GM12878 (cell line): ENCODE measurements around the gene STAMBPL1. TPM values are rescaled to one million over a fixed set of nuclear protein-coding genes. Genes with fewer than 3 reads are reported as not detected.
A peak's percentile ranks its signal among the peaks of the same experiment; 100 is the strongest.

ENCODE experiments used
- ATAC-seq: fragments of 200-7000 bp; cut with Tn5 transposase; 3 replicates; pipeline ENCODE4 v1.9.1; 2020; ENCODE audit warnings: mild to moderate bottlenecking, moderate library complexity
- BruUV-seq: library from RNA; stranded (reverse); fragments of 400-500 nt; replicated peaks from 2 replicates; lab custom pipeline; 2021; lab: Mats Ljungman, UMichigan
- CTCF ChIA-PET: fragments of 300-600 bp; sonication (Branson Sonifier 250); formaldehyde crosslinking; extraction: SDS; loops from one replicate; lab custom pipeline; 2021; ENCODE audit warnings: inconsistent platforms; lab: Yijun Ruan, JAX
- POLR2A ChIA-PET: fragments of 350-600 bp; formaldehyde crosslinking; extraction: SDS; loops from one replicate; lab custom pipeline; 2021; ENCODE audit warnings: inconsistent platforms; lab: Charles Lee
- RAD21 ChIA-PET: fragments of 300-600 bp; sonication (Branson Sonifier 250); formaldehyde crosslinking; loops from one replicate; lab custom pipeline; 2023; ENCODE audit warnings: antibody characterized with exemption; ENCODE audit not compliant: unreplicated experiment; lab: Charles Lee
- SMC1A ChIA-PET: fragments of 300-600 bp; sonication (Branson Sonifier 250); formaldehyde crosslinking; loops from one replicate; lab custom pipeline; 2023; ENCODE audit not compliant: unreplicated experiment, uncharacterized antibody; lab: Charles Lee
- DNase-seq: peaks from one replicate; pipeline ENCODE4 v3.0.0-alpha.2; 2011; ENCODE audit warnings: low read depth, low spot score
- FAIRE-seq: peaks from 3 replicates; lab custom pipeline; 2011; peaks lifted over from hg19 to GRCh38; lab: Jason Lieb, UNC
- H2AFZ ChIP-seq: 2 replicates; pipeline ENCODE4 v1.6.0; 2011; ENCODE audit warnings: low read depth, low read length, control low read depth; ENCODE audit not compliant: control insufficient read depth
- H3K27ac ChIP-seq: 2 replicates; pipeline ENCODE4 v1.5.1; 2011; ENCODE audit warnings: control low read depth; ENCODE audit not compliant: control insufficient read depth, insufficient read depth
- H3K27me3 ChIP-seq, 2 experiments: replicated peaks in 1 of 2; 2 replicates each; pipeline versions ENCODE4 v1.6.0 to v1.6.1; 2011; ENCODE audit warnings: low read length in 1 of 2; ENCODE audit not compliant: control insufficient read depth in 2 of 2, insufficient read depth in 2 of 2
- H3K36me3 ChIP-seq, 2 experiments: 2 replicates each; pipeline ENCODE4 v1.5.1; 2011; ENCODE audit warnings: low read length in 1 of 2; ENCODE audit not compliant: control insufficient read depth in 2 of 2, insufficient read depth in 2 of 2
- H3K4me1 ChIP-seq: 2 replicates; pipeline ENCODE4 v1.6.1; 2011; ENCODE audit warnings: mild to moderate bottlenecking, low read length, moderate library complexity, mixed read lengths; ENCODE audit not compliant: control insufficient read depth, insufficient read depth
- H3K4me2 ChIP-seq: 2 replicates; pipeline ENCODE4 v1.6.0; 2011; ENCODE audit warnings: control low read depth; ENCODE audit not compliant: control insufficient read depth, insufficient read depth
- H3K4me3 ChIP-seq: fragments of 200-600 bp; sonication (generic); 2 replicates; pipeline ENCODE4 v1.5.1; 2016
- H3K79me2 ChIP-seq: 2 replicates; pipeline ENCODE4 v1.6.0; 2011; ENCODE audit warnings: low read length; ENCODE audit not compliant: control insufficient read depth, insufficient read depth
- H3K9ac ChIP-seq: 2 replicates; pipeline ENCODE4 v1.8.0; 2011; ENCODE audit warnings: low read length, control low read depth, mixed read lengths; ENCODE audit not compliant: control insufficient read depth, insufficient read depth
- H3K9me3 ChIP-seq: replicated peaks from 3 replicates; pipeline ENCODE4 v1.5.1; 2011; ENCODE audit warnings: mild to moderate bottlenecking, low read length; ENCODE audit not compliant: control insufficient read depth, insufficient read depth
- H4K20me1 ChIP-seq: 2 replicates; pipeline ENCODE4 v1.6.0; 2011; ENCODE audit not compliant: control insufficient read depth, insufficient read depth
- ASH2L ChIP-seq: fragments of 300-600, 200-600 bp; sonication (generic); IDR thresholded peaks from 2 replicates; pipeline ENCODE4 v1.6.1; 2017; ENCODE audit warnings: low read depth, mild to moderate bottlenecking, borderline replicate concordance
- ATF3 ChIP-seq: IDR thresholded peaks from 2 replicates; pipeline ENCODE4 v1.6.1; 2011; ENCODE audit warnings: low read depth, mild to moderate bottlenecking, low read length, moderate library complexity, borderline replicate concordance; ENCODE audit errors: extremely low read depth
- CREB1 ChIP-seq: IDR thresholded peaks from 2 replicates; pipeline ENCODE4 v1.6.1; 2012; ENCODE audit warnings: low read depth, mild to moderate bottlenecking, inconsistent platforms
- HCFC1 ChIP-seq: fragments of 150-350 bp; IDR thresholded peaks from 2 replicates; pipeline ENCODE4 v1.6.1; 2014; ENCODE audit warnings: low read length
- IKZF1 ChIP-seq: fragments of 450-650 bp; conservative IDR thresholded peaks from 2 replicates; pipeline ENCODE4 v1.6.1; 2017; ENCODE audit warnings: antibody characterized with exemption, mild to moderate bottlenecking
- IKZF2 ChIP-seq, 2 experiments: fragments of 450-650 bp; IDR thresholded peaks; 2 replicates each; pipeline ENCODE4 v1.6.1; 2017; ENCODE audit warnings: mild to moderate bottlenecking in 2 of 2, moderate library complexity in 2 of 2
- MAX ChIP-seq: IDR thresholded peaks from 2 replicates; pipeline ENCODE4 v1.6.1; 2012; ENCODE audit warnings: low read depth, low read length, improper control_type of control experiment
- SMARCA5 ChIP-seq: fragments of 450-650 bp; IDR thresholded peaks from 2 replicates; pipeline ENCODE4 v1.6.1; 2017; ENCODE audit warnings: mild to moderate bottlenecking
- SP1 ChIP-seq: IDR thresholded peaks from one replicate; pipeline ENCODE4 v1.6.1; 2011; ENCODE audit warnings: low read depth, low read length
- YY1 ChIP-seq: IDR thresholded peaks from 2 replicates; pipeline ENCODE4 v1.6.1; 2011; ENCODE audit warnings: low read depth, mild to moderate bottlenecking, low read length
- WGBS: methylation state at CpG from one replicate; pipeline ENCODE4 v1.1.6; 2016; ENCODE audit warnings: low lambda C conversion rate; ENCODE audit not compliant: insufficient replicate concordance, insufficient coverage; ENCODE audit errors: missing lambda C conversion rate; 5-methylcytosine and 5-hydroxymethylcytosine counted together
- in situ Hi-C: fragments of 300-500 bp; cut with MboI; formaldehyde crosslinking; loops from 9 replicates; pipeline ENCODE4 v1.14.3; 2018; ENCODE audit warnings: mixed read lengths
- intact Hi-C: fragments of 100-400 bp; cut with micrococcal nuclease; formaldehyde crosslinking; loops from one replicate; pipeline ENCODE4 v1.14.2; 2022; ENCODE audit not compliant: unreplicated experiment
- polyA plus RNA-seq, 11 experiments: library from polyadenylated mRNA; depleted of rRNA in 4 of 11; unstranded in 6 of 11; stranded (reverse) in 5 of 11; fragments of >200 nt; fragmentation: Nextera tagmentation in 4 of 11; fragmentation: Illumina TruSeq in 1 of 11; extraction: Ambion mirVana in 4 of 11; extraction: Trizol in 1 of 11; gene quantifications; 1 replicate in 1 of 11; 2 replicates in 10 of 11; pipeline versions ENCODE4 v1.2.1 to v1.2.3, GENCODE V29; 2011 to 2016; ENCODE audit warnings: inconsistent platforms in 2 of 11, missing spikeins in 2 of 11, low read depth in 1 of 11
- total RNA-seq, 4 experiments: library from RNA; depleted of rRNA in 3 of 4; stranded (reverse); fragments of >200 nt in 3 of 4; fragmentation: Illumina TruSeq in 1 of 4; extraction: Trizol in 1 of 4; gene quantifications; 2 replicates each; pipeline versions ENCODE4 v1.2.1 to v1.2.3, GENCODE V29; 2013 to 2021

The STAMBPL1 gene
- total and polyA plus RNA-seq, 10 of the 15 experiments (the other 5 are each of a cell fraction or from before 2014, with no cell fraction given): 7.5 to 44.1 (median 25.4) TPM

DNA sequence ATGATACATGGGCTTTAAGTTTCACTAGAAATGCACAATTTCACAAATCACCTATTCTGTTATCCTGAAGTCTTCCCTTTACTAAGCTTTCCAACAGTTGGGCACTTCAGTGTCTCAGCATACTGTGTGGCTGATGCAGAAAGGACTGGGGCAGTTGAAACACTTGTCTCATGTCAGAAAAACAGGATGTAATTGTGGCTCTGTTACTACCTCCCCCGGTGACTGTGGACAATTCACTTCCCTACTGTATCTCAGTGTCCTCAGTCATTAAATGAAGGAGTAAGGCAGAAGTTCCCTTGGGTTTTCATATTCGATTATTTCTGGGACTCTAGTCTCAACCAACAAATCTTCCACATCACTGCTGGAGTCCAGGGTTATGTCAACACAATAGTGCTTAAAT lies 46.3 kb upstream of the STAMBPL1 start:
- TF ChIP-seq SP1 (no peak), CREB1 (no peak), HCFC1 (no peak)
- H3K27ac ChIP-seq: no peak overlapping the region
- no peak overlapping the region for H3K4me3 ChIP-seq
- SMC1A ChIA-PET: interaction anchor here (0.7 to 18.0 kb wide), 11 partner anchors 12 to 381 kb away, joined by 3 to 575 read pairs (median 49); partner anchors contain the start of gene FAS
- H4K20me1 ChIP-seq: no peaks in the 10 kb centered on the region
- FAIRE-seq: no peak
- peaks cover 11% of the 10 kb centered on the region for H3K4me1 ChIP-seq
- in situ Hi-C loops (no loop called here), intact Hi-C loops (loop anchor here (2.0 kb wide), 1 partner anchor 157 kb away; the partner anchor contains the start of gene FAS)
- no peak overlapping the region for H3K9ac ChIP-seq
- no peak overlapping the region for H3K4me2 ChIP-seq
- DNase-seq: no peak
- H3K36me3 ChIP-seq: no peaks in the 10 kb centered on the region
- H3K79me2 ChIP-seq: no peaks in the 10 kb centered on the region
- H2AFZ ChIP-seq: peak overlapping the region; percentile 16; the same call in 1 of the 2 replicates
- 0% methylated on average over 2 of the region's 2 CpGs for WGBS
- no peaks in the 10 kb centered on the region for H3K9me3 ChIP-seq
- CTCF ChIA-PET: interaction anchor here (0.6 to 22.7 kb wide), 27 partner anchors 9 to 413 kb away, joined by 3 to 895 read pairs (median 20); partner anchors contain the start of genes ANKRD22, FAS, RNLS and STAMBPL1
- POLR2A ChIA-PET: interaction anchor here (0.8 to 7.3 kb wide), 2 partner anchors 67 to 99 kb away, joined by 4 to 64 read pairs; no protein-coding TSS in a partner anchor
- ATAC-seq: no peak
- H3K27me3 ChIP-seq: no peaks in the 10 kb centered on the region
- RAD21 ChIA-PET: interaction anchor here (0.7 to 7.8 kb wide), 10 partner anchors 11 to 411 kb away, joined by 3 to 390 read pairs (median 18); partner anchors contain the start of gene FAS
- no TSS peak for BruUV-seq

DNA sequence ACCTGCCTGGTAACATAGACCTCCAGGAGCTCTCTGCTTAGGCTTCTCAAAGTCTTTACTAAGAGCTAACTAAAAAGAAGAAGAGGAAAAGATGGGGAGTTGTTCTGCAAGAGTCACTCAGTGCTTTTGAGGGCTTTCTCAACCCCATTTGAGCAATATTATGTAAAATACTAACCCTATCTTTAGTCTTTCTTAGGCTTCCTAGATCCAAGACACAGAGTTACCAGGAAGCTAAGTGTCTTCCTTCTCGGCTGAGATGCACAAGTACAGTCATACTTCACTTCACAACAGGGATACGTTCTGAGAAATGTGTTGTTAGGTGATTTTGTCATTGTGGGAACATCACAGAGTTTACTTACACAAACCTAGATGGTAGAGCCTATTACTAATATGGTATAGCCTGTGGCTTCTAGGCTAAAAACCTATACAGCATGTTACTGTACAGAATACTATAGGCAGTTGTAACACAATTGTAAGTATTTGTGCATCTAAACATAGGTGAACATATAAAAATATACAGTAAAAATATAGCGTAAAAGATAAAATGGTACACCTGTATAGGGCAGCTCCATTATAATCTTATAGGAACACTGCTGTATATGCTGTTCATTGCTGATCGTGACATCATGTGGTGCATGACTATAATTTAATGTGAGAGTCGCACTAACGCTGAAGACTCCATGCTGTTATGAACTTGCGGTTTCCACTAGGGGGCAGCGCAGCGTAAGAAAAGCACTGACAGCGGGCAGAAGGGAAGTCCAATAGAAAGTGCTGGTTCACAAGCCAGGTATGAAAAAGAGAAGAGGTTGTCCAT lies 44.7 kb upstream of the STAMBPL1 start:
- ATAC-seq: peak; percentile 96
- FAIRE-seq: peak; percentile 91
- ChIA-PET RAD21 (interaction anchor here (0.7 to 7.8 kb wide), 44 partner anchors 8 to 409 kb away, joined by 3 to 390 read pairs (median 7); partner anchors contain the start of genes ANKRD22, CH25H, FAS and RNLS), SMC1A (interaction anchor here (0.8 to 18.0 kb wide), 44 partner anchors 8 to 409 kb away, joined by 3 to 575 read pairs (median 8); partner anchors contain the start of genes ANKRD22, FAS and STAMBPL1), POLR2A (interaction anchor here (0.7 to 7.3 kb wide), 5 partner anchors 66 to 156 kb away, joined by 3 to 64 read pairs (median 3); no protein-coding TSS in a partner anchor), CTCF (interaction anchor here (0.6 to 22.7 kb wide), 55 partner anchors 10 to 808 kb away, joined by 3 to 895 read pairs (median 7); partner anchors contain the start of genes ANKRD22, FAS, RNLS and STAMBPL1)
- BruUV-seq: no TSS peak
- peak; percentile 59 for DNase-seq
- no peak overlapping the region; the same call in 1 of the 2 replicates for H2AFZ ChIP-seq
- H3K9me3 ChIP-seq: no peaks in the 10 kb centered on the region
- no peaks in the 10 kb centered on the region for H3K36me3 ChIP-seq
- intact Hi-C loops: loop anchor here (1.0 to 5.0 kb wide), 5 partner anchors 30 to 377 kb away; partner anchors contain the start of genes FAS and STAMBPL1
- H3K27ac ChIP-seq: no peak overlapping the region
- H3K79me2 ChIP-seq: no peaks in the 10 kb centered on the region
- no peak overlapping the region for H3K9ac ChIP-seq
- H3K4me3 ChIP-seq: no peak overlapping the region
- H4K20me1 ChIP-seq: no peaks in the 10 kb centered on the region
- peaks cover 11% of the 10 kb centered on the region for H3K4me1 ChIP-seq
- no peaks in the 10 kb centered on the region for H3K27me3 ChIP-seq
- in situ Hi-C loops: loop anchor here (5.0 kb wide), 2 partner anchors 102 to 377 kb away; no protein-coding TSS in a partner anchor
- 10% methylated on average over 10 of the region's 10 CpGs for WGBS
- no peak overlapping the region for H3K4me2 ChIP-seq
- no peak for TF ChIP-seq ATF3
- no peak for TF ChIP-seq MAX
- no peak for TF ChIP-seq IKZF2 (IDR thresholded peaks at IDR 0.05)
- peak; percentile 60; the same call in 1 of the 2 replicates for TF ChIP-seq SMARCA5
- TF ChIP-seq ASH2L: no peak
- peak; percentile 88 for TF ChIP-seq YY1
- no peak for TF ChIP-seq IKZF1
